Fibroblast of skin of right biceps (primary cell): ENCODE measurements around the gene SLC39A1.

Experiments
- DNase-seq: peaks from one replicate; pipeline ENCODE4 v3.0.0-alpha.2; 2013

SLC39A1 gene

GRCh38 chr1:153945795-153946621, 17.3 kb downstream of the SLC39A1 start:
- peak; percentile 49 for DNase-seq

GRCh38 chr1:153945131-153945794, 18.1 kb downstream of the SLC39A1 start:
- peak; percentile 53 for DNase-seq

DNA sequence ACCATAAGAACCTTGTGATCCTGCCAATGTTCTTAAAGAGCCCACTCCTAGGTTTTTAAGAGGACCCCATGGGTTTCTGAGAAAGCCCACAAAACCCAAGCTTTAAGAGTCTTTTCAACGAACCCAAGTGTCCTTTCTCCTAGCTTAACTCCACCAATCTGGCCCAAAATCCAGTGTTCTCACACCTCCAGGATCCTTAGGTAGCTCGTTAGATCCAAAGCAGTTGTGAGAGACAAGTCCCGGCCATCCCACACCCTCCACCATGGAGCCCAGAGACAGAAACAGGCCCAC, 18.6 kb downstream of the SLC39A1 start:
- DNase-seq: no peak

DNA sequence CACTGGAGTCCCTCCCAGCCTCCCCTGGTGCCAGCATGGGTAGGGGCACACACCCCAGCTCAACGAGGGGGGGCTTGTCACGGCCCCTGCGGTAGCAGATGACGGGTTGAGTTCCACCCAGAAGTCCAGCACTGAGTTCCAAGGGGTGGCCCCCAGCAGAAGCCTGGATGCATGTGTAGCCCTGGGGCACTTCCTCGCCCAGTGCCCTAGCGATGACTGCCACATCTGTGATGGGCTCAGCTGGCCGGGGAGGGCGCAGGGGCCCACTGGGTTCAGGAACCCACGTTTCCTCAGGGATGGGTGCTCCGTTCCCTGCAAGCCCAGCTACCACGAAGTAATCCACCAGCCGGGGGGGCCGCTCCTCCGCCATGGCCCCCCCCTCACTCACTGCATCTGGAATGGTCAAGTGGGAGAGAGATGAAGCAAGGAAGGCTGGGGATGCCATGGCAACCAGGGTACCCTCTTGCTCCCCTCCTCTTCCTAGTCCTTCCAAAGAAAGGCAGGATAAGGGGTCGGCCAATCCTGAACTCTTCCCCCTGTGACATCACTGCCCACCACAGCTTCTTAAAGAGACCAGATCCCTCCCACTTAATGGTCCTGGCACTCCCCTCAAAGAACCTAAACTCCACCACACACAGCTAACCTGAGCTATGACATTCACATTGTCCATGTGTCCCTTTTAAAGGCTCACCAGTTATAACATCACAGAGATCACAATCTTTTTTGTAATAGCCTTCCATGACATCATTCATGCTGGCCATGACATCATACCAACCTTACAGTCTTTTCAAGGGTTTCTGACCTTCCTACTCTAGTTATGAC, 19.1 kb downstream of the SLC39A1 start:
- DNase-seq: no peak

DNA sequence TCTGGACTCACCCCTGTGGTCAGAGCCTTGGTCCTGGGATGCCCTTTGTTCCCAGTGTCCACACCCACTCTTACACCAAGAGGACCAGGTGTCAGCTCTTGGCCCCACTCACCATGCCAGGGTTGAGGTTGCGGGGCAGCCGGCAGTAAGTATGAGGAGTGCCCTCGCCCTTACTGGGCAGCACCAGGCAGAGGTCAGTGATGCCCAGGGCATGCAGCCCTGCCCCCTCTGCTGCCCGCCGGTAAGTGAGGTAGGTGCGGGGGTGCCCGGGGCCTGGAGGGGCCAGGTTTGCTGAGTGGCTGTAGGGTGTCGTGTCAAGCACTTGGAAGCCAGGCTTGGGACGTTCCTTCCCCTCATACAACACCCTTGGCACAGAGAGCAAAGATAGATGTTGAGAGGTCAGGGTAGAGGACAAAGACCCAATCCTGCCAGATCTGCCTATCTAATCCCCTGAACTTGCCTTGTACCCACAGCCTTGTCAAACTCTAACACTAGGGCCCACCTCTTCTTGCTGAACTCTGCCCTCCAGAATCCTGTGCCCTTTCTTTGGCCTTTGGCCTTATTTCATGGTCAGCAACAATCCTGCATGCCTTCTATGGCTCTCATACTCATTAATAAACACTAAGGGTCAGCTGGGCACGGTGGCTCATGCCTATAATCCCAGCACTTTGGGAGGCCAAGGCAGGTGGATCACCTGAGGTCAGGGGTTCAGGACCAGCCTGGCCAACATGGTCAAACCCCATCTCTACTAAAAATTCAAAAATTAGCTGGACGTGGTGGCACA, 20.4 kb downstream of the SLC39A1 start:
- no peak for DNase-seq

DNA sequence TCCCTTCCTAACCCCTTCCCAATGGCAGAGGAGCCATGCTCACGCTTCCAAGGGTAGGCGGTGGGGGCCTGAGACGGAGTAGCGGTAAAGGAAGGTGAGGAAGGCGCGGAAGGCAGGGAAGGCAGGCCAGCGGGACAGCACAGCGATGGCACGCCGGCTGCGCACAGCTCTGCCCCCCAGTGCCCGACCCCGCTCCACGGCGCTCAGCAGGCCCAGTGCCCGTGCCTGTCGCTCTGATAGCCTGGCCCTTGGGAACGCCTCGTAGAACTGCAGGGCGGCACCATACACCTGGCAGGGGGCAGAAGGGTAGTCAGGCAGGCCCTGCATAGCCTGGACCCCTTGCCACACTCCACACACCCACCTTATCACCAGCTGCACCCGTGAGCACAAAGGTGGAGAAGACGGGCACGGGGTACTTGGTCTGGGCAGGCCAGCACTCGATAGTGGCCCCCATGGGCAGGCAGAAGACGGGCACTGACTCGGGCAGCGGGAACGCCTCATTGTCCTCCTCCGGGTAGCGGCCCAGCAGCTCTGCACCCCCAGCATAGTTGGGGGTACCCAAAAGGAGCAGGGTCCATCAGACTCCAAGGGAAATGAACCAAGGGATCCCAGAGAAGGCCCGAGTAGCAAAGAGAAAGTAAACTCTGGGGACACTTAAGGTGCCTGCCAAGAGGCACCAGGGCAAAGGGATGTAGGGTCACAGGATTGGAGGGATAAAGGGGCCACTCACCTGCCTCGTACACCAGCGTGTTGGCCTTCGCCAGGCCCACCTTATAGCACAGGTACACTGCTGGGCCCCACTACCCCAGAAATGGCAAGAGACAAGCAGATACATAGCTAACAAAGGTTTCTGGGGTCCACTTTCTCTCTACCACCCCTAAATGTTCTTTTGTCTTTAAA, 21.3 kb downstream of the SLC39A1 start:
- DNase-seq: no peak

DNA sequence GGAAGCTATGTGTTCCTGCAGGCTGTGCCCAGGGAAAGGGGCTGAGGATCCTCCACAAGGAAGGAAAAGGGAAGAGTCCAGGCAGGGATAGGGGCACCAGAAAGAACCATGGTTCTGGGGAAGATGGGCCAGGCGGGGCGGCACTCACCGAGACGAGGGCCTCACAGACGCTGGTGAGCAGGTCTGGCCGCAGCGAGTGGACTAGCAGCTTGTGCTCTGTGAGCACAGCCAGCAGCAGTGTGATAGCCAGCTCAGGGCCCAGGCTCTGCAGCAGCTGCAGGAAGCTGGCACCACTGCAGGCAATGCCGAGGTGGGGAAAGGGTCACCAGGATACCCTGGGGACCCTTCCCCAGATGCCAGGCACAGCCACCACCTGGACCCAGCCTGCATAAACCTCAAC, 22.6 kb downstream of the SLC39A1 start:
- DNase-seq: no peak

GRCh38 chr1:153939476-153939875, 23.9 kb downstream of the SLC39A1 start:
- DNase-seq: no peak

- no peak for DNase-seq
Measured at GRCh38 chr1:153938996-153939395, 24.3 kb downstream of the SLC39A1 start.

DNA sequence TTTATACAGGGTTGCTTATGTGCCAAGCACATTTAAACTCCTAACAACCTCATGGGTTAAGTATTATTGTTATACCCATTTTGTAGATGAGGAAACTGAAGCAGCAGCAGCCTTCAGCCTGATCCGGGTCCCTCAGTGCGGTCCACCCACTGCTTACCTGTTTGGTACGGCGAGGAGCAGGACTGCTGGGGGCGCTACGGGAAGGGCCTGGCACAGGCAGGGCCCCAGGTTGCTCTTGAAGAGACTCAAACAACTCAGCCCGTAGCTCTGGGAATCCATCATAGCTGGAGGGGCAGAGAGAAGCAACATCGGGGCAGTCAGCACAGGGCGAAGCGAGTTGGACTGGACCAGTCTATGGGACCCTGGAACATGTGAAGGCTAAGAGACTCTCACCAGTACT, 26.0 kb downstream of the SLC39A1 start:
- no peak for DNase-seq

GRCh38 chr1:153936011-153936802, 27.1 kb downstream of the SLC39A1 start:
- no peak for DNase-seq

DNA sequence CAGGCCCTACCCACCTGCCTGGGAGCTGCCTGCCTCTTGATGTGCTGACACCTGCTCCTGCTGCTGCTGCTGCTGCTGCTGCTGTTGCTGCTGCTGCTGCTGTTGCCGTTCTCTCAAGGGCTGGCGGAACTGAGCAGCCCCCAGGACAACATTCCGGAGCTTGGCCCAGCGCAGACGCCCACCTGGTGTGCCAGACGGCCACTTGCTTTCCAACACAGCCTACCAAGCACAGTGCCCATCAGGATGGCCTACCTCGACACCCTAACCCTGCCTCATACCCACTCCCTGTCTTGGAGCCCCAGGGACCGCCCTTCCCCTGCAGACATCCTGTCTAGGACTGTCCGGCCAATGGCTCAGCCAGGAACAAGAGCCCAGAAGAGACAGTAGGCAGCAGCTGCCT, 28.6 kb downstream of the SLC39A1 start:
- no peak for DNase-seq

DNA sequence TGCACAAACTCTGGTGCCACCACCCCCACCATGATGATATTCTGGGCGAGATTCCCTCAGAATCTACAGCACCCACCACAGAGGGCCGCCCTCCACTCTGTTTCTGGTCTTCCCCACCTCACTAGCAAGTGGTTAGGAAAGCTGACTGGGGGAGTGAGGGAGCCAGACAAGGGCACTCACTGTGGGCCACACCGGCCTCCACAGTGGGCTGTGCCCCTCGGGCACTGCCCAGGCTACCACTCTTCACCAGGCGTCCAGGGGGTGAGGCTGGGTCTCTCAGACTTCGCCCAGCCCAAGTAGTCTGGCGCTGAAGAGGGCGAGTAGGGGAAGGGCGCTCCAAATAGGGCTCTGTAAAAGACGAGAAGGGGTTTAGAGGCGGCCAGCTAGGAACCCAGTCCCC, 29.4 kb downstream of the SLC39A1 start:
- no peak for DNase-seq

GRCh38 chr1:153933430-153933829, 29.9 kb downstream of the SLC39A1 start:
- DNase-seq: no peak

- no peak for DNase-seq
Measured at GRCh38 chr1:153932156-153933131, 30.9 kb downstream of the SLC39A1 start.

DNA sequence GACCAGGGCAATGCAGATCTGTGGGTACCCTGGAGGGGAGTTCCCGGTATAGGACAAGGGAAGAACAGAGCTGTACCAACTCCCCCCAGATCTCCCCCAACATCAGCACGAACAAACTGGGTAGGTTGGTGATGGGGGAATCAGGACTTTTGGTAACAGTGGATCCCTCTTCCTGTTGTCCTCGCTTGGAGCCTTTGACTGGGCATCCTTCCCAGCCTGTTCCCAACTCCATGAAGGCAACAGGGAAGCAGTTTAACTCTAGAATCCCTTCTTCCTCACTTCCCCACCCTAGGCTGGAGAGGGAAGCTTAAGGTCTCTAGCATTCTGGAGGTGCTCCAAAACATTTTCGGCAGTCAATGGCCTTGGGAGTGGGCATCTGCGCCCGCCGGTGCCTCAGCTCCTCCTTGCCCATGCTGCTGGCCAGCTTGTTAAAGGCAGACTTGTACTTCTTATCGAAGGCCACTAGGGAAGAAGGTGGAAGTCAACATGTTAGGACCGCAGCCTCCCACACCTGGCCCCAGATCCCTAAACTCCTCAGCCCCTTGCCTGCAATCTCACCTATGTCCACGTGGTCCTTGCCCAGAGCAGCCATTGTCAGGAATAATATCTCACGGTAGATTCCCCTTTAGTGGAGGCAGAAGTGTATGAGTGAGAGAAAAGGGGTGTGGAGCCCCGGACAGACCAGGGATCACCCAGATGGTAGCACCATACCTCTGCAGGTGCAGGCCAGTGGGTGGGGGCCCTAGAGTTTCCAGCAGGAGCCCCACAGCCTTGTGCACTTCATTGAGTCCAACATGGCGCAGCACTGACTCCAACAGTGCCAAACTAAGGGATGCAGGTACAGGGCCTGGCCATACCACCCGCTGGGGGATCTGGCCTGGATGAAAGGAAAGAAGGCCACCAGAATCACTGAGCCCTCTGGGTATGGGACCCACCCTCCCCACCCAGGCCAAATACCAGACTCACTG, 33.1 kb downstream of the SLC39A1 start:
- DNase-seq: no peak

DNA sequence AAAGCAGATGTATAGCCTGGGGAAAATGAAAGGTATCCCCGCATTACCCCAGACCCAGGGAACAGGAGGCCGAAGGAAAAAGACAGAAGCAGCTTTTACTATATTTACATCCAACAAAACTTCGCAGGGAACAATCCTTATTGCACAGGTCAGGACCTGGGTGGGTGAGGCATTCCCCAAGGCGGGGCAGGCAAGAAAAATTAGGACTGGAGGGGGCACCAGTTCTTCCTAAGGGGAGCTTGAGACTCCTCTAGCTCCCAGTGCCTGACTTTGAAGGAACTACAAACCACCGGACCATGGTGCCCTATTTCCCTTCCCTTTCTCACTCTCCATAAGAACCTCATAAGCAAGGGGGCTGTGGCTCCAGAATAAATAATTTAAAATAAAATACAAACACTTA, 33.9 kb downstream of the SLC39A1 start:
- no peak for DNase-seq

- no peak for DNase-seq
Measured at GRCh38 chr1:153928791-153929341, 34.5 kb downstream of the SLC39A1 start.
